Neural cell (in vitro differentiated cells): ENCODE measurements around the gene SKAP1.

Experiments used
- MXI1 ChIP-seq: fragments of 450-650 bp; conservative IDR thresholded peaks from 2 replicates; pipeline ENCODE4 v1.6.1; 2014; ENCODE audit warnings: antibody characterized with exemption, mild to moderate bottlenecking; ENCODE audit not compliant: poor library complexity, severe bottlenecking
- POLR2AphosphoS5 ChIP-seq: IDR thresholded peaks from 2 replicates; pipeline ENCODE4 v1.6.1; 2012
- TF ChIP-seq, protein P1 (sequence below): fragments of 450-650 bp; IDR thresholded peaks from 2 replicates; pipeline ENCODE4 v1.5.1; 2014; ENCODE audit warnings: antibody characterized with exemption, mild to moderate bottlenecking, moderate library complexity; ENCODE audit not compliant: poor library complexity, severe bottlenecking

DNA sequence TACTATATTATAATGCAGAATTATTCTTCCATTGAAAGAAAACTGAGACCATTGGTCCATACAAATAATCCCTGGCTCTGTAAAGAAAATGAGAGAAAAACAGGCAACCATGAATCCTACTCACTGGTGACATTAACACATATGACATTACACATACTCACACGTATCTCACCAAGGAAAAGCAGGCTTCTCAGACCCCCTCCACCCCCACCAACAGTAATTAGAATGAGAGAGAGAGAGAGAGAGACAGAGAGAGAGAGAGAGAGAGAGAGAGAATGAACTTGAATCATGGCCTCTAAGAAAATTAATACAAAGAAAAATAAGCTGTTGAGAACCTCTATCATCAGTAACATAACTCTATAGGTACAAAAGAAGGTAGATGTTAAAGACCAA lies 190.4 kb downstream of the SKAP1 start:
- TF ChIP-seq, protein P1, sequence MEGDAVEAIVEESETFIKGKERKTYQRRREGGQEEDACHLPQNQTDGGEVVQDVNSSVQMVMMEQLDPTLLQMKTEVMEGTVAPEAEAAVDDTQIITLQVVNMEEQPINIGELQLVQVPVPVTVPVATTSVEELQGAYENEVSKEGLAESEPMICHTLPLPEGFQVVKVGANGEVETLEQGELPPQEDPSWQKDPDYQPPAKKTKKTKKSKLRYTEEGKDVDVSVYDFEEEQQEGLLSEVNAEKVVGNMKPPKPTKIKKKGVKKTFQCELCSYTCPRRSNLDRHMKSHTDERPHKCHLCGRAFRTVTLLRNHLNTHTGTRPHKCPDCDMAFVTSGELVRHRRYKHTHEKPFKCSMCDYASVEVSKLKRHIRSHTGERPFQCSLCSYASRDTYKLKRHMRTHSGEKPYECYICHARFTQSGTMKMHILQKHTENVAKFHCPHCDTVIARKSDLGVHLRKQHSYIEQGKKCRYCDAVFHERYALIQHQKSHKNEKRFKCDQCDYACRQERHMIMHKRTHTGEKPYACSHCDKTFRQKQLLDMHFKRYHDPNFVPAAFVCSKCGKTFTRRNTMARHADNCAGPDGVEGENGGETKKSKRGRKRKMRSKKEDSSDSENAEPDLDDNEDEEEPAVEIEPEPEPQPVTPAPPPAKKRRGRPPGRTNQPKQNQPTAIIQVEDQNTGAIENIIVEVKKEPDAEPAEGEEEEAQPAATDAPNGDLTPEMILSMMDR, result no peak
- TF ChIP-seq POLR2AphosphoS5 (no peak), MXI1 (no peak)
